ENCODE data around the gene BARHL2. TPM values are rescaled to one million over a fixed set of nuclear protein-coding genes. Genes with fewer than 3 reads are reported as not detected.

The BARHL2 gene
- polyA plus RNA-seq, 1 donor (not counting 4 experiments of a cell fraction or from before 2014, with no cell fraction given): not detected

DNA sequence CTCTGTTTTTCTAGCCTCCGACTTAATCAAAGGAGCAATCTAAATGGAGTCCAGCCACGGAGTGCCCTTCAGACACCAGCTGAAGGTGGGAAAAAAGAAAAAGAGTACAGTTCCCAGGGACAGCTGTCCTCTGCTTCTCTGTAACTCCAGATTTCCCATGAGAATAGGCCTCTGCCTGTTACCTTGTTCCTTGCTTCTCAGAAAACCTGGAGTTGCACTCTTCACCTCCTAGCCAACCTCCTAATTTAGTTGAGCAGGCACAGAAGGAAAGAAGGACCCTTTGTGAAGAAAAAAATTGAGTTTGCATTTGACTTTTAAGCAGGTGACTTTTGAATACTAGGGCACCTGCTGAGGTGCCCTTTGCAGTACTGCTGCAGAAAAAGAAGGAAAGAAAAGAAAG lies 8.3 kb downstream of the BARHL2 start:
- H3K9ac ChIP-seq (ENCODE audit: control insufficient read depth, extremely low read depth, insufficient read depth, low read length): no peak overlapping the region
- H3K4me2 ChIP-seq (ENCODE audit: control insufficient read depth, extremely low read depth, insufficient read depth, low read depth, low read length): no peak overlapping the region
- no peaks in the 10 kb centered on the region for H3K79me2 ChIP-seq (ENCODE audit: control insufficient read depth, insufficient read depth, low read length)
- FAIRE-seq (no peak), DNase-seq (ENCODE audit: low read depth, low spot score) (no peak)
- no peak overlapping the region for H3K4me3 ChIP-seq (ENCODE audit: control insufficient read depth in 2 of 3, extremely low read depth in 1 of 3, insufficient read depth in 2 of 3, low read depth in 1 of 3, low read length in 3 of 3)
- H3K27ac ChIP-seq (ENCODE audit: control insufficient read depth, insufficient read depth, low read length): no peak overlapping the region
- dilution Hi-C loops (cut with MboI; ENCODE audit: extremely low pct_ligation_motif_present, low sequenced_read_pairs): no loop called here
- no peaks in the 10 kb centered on the region for H3K9me3 ChIP-seq (ENCODE audit: control insufficient read depth, low read depth, low read length)
- no peaks in the 10 kb centered on the region for H3K36me3 ChIP-seq (ENCODE audit: control insufficient read depth in 2 of 2, extremely low read depth in 1 of 2, insufficient read depth in 2 of 2, low read length in 2 of 2)
- no peaks in the 10 kb centered on the region for H3K4me1 ChIP-seq (ENCODE audit: control insufficient read depth, extremely low read depth, insufficient read depth, low read length)
- no peaks in the 10 kb centered on the region for H3K9me1 ChIP-seq (ENCODE audit: control insufficient read depth, extremely low read depth, insufficient read depth, low read length)
- H4K20me1 ChIP-seq (ENCODE audit: control insufficient read depth, extremely low read depth, insufficient read depth, low read length): no peaks in the 10 kb centered on the region
- H3K27me3 ChIP-seq (ENCODE audit: control insufficient read depth, extremely low read depth, insufficient read depth, low read length): peaks cover 93% of the 10 kb centered on the region
- no peak overlapping the region for H2AFZ ChIP-seq (ENCODE audit: control insufficient read depth, low read length)
- TF ChIP-seq EZH2 (IDR thresholded peaks at IDR 0.05; ENCODE audit: low read length): no peak
- TF ChIP-seq, protein P1, sequence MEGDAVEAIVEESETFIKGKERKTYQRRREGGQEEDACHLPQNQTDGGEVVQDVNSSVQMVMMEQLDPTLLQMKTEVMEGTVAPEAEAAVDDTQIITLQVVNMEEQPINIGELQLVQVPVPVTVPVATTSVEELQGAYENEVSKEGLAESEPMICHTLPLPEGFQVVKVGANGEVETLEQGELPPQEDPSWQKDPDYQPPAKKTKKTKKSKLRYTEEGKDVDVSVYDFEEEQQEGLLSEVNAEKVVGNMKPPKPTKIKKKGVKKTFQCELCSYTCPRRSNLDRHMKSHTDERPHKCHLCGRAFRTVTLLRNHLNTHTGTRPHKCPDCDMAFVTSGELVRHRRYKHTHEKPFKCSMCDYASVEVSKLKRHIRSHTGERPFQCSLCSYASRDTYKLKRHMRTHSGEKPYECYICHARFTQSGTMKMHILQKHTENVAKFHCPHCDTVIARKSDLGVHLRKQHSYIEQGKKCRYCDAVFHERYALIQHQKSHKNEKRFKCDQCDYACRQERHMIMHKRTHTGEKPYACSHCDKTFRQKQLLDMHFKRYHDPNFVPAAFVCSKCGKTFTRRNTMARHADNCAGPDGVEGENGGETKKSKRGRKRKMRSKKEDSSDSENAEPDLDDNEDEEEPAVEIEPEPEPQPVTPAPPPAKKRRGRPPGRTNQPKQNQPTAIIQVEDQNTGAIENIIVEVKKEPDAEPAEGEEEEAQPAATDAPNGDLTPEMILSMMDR (optimal IDR thresholded peaks at IDR 0.05 in 1 of 3, IDR thresholded peaks at IDR 0.05 in 1 of 3, conservative IDR thresholded peaks at IDR 0.05 in 1 of 3; ENCODE audit: extremely low read depth in 1 of 3, insufficient read depth in 2 of 3, low read length in 3 of 3): no peak

DNA sequence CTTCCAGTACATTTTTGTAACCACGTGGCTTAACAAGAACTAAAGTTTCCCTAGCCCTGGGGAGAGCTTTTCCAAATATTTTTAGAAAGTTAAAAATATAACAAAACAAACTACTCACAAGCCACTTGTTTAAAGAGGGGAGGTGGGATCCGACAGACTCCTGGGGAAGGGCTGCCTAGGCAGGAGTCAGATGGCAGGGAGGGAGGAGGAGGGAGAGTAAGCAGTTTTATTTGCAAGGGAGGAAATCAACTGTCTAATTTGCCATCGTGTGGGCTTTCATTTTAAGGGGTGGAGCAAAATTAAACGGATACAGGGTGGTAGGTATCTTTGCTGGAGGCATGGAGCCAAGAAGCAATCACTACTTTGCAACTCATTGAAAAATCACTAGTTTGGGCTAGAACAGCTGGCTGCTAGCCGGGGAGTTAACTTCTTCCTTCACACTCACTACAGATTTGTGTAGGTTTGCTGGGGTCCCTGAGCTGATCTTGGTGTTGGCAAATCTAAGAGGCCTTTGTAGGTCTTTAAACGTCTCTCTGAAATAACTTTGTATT lies 8.8 kb downstream of the BARHL2 start:
- Histone ChIP-seq H2AFZ (ENCODE audit: control insufficient read depth, low read length) (no peak overlapping the region), H4K20me1 (ENCODE audit: control insufficient read depth, extremely low read depth, insufficient read depth, low read length) (no peaks in the 10 kb centered on the region), H3K4me2 (ENCODE audit: control insufficient read depth, extremely low read depth, insufficient read depth, low read depth, low read length) (no peak overlapping the region), H3K9me1 (ENCODE audit: control insufficient read depth, extremely low read depth, insufficient read depth, low read length) (no peaks in the 10 kb centered on the region), H3K9me3 (ENCODE audit: control insufficient read depth, low read depth, low read length) (no peaks in the 10 kb centered on the region), H3K9ac (ENCODE audit: control insufficient read depth, extremely low read depth, insufficient read depth, low read length) (no peak overlapping the region), H3K4me3 (ENCODE audit: control insufficient read depth in 2 of 3, extremely low read depth in 1 of 3, insufficient read depth in 2 of 3, low read depth in 1 of 3, low read length in 3 of 3) (no peak overlapping the region), H3K36me3 (ENCODE audit: control insufficient read depth in 2 of 2, extremely low read depth in 1 of 2, insufficient read depth in 2 of 2, low read length in 2 of 2) (no peaks in the 10 kb centered on the region), H3K4me1 (ENCODE audit: control insufficient read depth, extremely low read depth, insufficient read depth, low read length) (no peaks in the 10 kb centered on the region), H3K27me3 (ENCODE audit: control insufficient read depth, extremely low read depth, insufficient read depth, low read length) (peaks cover 88% of the 10 kb centered on the region), H3K79me2 (ENCODE audit: control insufficient read depth, insufficient read depth, low read length) (no peaks in the 10 kb centered on the region), H3K27ac (ENCODE audit: control insufficient read depth, insufficient read depth, low read length) (no peak overlapping the region)
- no peak for TF ChIP-seq EZH2 (IDR thresholded peaks at IDR 0.05; ENCODE audit: low read length)
- TF ChIP-seq, protein P1 (optimal IDR thresholded peaks at IDR 0.05 in 1 of 3, IDR thresholded peaks at IDR 0.05 in 1 of 3, conservative IDR thresholded peaks at IDR 0.05 in 1 of 3; ENCODE audit: extremely low read depth in 1 of 3, insufficient read depth in 2 of 3, low read length in 3 of 3): no peak
- FAIRE-seq (no peak), DNase-seq (ENCODE audit: low read depth, low spot score) (no peak)
- dilution Hi-C loops (cut with MboI; ENCODE audit: extremely low pct_ligation_motif_present, low sequenced_read_pairs): no loop called here

Data from keratinocyte (primary cell).